Lower lobe of right lung (tissue), 2 donors: ENCODE measurements around the gene TNPO1. TPM values are rescaled to one million over a fixed set of nuclear protein-coding genes. Genes with fewer than 3 reads are reported as not detected.

Experiments used
- ATAC-seq, 2 donors: fragments of 200-7000 bp; cut with Tn5 transposase; one replicate each; pipeline ENCODE4 v1.9.1; 2020 to 2022; ENCODE audit warnings: mild to moderate bottlenecking in 2 of 2, moderate library complexity in 2 of 2
- DNase-seq: peaks from one replicate; pipeline ENCODE4 v3.0.0-alpha.2; 2020
- H3K27ac ChIP-seq: fragments of 200-600 bp; one replicate; pipeline ENCODE4 v1.8.0; 2022
- H3K27me3 ChIP-seq: fragments of 200-600 bp; one replicate; pipeline ENCODE4 v1.8.0; 2022; ENCODE audit warnings: low read depth
- H3K36me3 ChIP-seq: fragments of 200-600 bp; one replicate; pipeline ENCODE4 v1.8.0; 2022; ENCODE audit warnings: mild to moderate bottlenecking
- H3K4me1 ChIP-seq: fragments of 200-600 bp; one replicate; pipeline ENCODE4 v1.8.0; 2022
- H3K4me3 ChIP-seq: fragments of 200-600 bp; one replicate; pipeline ENCODE4 v1.8.0; 2022; ENCODE audit warnings: mild to moderate bottlenecking
- H3K9me3 ChIP-seq: fragments of 200-600 bp; one replicate; pipeline ENCODE4 v1.8.0; 2022
- intact Hi-C: fragments of 100-400 bp; cut with DNase I; formaldehyde crosslinking; loops from one replicate; pipeline ENCODE4 v1.11.0; 2022
- total RNA-seq: library from RNA; stranded (reverse); fragmentation: NEBNext Ultra II Directional; extraction: Animal tissue kit (Norgen Biotek cat#: 25700); gene quantifications from one replicate; pipeline ENCODE4 v1.2.1, GENCODE V29; 2021
- TF ChIP-seq, protein P1 (sequence below): fragments of 200-600 bp; IDR thresholded peaks from one replicate; pipeline ENCODE4 v1.8.0; 2022; ENCODE audit warnings: antibody characterized with exemption, mild to moderate bottlenecking
- donor health status: DM: no; HTN: yes; CAD: no; lungs with severe emphysema.

The TNPO1 gene
- total RNA-seq, 1 donor from 2014 or later, result 100 TPM

DNA sequence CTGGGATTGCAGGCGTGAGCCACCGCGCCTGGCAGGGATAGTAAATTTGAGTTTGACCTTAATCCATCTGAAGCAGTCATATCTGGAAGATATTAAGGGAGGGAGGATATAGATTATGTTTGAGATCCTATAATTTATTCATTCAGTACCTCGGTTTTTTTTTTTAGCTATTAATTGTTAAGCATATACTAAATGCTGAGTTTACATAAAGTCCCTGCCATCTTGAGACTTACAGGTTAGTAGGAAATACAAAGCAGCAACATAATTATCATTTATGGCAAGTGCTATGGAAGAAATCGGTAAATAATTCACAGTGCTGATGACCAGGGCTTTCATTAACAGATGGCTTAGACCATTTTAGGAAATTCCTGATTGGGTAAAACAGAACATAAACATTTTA, 72.9 kb downstream of the TNPO1 start:
- H3K27me3 ChIP-seq, result no peaks in the 10 kb centered on the region
- DNase-seq (no peak), ATAC-seq (no peak)
- TF ChIP-seq, protein P1, sequence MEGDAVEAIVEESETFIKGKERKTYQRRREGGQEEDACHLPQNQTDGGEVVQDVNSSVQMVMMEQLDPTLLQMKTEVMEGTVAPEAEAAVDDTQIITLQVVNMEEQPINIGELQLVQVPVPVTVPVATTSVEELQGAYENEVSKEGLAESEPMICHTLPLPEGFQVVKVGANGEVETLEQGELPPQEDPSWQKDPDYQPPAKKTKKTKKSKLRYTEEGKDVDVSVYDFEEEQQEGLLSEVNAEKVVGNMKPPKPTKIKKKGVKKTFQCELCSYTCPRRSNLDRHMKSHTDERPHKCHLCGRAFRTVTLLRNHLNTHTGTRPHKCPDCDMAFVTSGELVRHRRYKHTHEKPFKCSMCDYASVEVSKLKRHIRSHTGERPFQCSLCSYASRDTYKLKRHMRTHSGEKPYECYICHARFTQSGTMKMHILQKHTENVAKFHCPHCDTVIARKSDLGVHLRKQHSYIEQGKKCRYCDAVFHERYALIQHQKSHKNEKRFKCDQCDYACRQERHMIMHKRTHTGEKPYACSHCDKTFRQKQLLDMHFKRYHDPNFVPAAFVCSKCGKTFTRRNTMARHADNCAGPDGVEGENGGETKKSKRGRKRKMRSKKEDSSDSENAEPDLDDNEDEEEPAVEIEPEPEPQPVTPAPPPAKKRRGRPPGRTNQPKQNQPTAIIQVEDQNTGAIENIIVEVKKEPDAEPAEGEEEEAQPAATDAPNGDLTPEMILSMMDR, result no peak
- H3K27ac ChIP-seq, result no peak overlapping the region
- peaks cover 100% of the 10 kb centered on the region for H3K36me3 ChIP-seq
- H3K4me3 ChIP-seq, result no peak overlapping the region
- intact Hi-C loops, result no loop called here
- H3K9me3 ChIP-seq, result no peaks in the 10 kb centered on the region
- H3K4me1 ChIP-seq, result no peaks in the 10 kb centered on the region

DNA sequence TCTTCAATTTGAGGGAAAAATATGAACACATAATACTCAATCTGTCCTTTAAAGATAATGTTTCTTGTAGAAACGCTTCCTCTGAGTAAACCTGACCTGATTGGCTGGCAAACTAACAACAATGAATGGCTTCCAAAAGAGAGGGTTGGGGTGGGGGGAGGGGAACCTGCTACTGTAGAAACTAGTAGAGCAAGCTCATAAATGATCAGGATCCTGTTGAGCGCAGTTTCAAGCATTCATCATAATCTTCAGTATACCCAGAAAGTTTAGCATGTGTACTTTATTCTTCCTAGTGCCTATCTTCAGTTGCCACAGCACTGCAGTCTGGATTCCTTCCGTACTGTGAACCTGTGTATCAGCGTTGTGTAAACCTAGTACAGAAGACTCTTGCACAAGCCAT, 76.4 kb downstream of the TNPO1 start:
- Histone ChIP-seq H3K27me3 (no peaks in the 10 kb centered on the region), H3K27ac (no peak overlapping the region), H3K9me3 (no peaks in the 10 kb centered on the region), H3K36me3 (peaks cover 100% of the 10 kb centered on the region), H3K4me3 (no peak overlapping the region), H3K4me1 (no peaks in the 10 kb centered on the region)
- TF ChIP-seq, protein P1, result no peak
- intact Hi-C loops, result no loop called here
- DNase-seq (no peak), ATAC-seq (no peak)

DNA sequence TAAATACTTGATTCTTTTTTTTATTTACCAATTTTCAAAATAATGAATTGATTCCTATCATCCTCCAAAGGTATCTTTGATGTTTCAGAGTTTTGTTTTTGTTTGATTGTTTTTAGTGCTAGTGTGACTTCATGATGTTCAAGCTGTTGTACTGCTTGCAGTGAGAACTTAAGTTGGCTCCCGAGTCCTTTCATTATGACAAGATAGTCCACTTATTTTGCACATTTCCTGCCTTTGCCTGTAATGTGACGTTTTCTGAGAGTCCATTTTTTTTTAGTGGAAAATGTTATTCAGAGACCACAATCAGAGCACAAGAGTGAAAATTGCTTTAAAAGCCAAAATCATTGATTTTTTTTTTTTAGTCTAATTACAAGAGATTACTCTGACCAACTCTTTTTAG, 79.3 kb downstream of the TNPO1 start:
- no peaks in the 10 kb centered on the region for H3K4me1 ChIP-seq
- DNase-seq (no peak), ATAC-seq (no peak)
- no peaks in the 10 kb centered on the region for H3K27me3 ChIP-seq
- H3K27ac ChIP-seq, result no peak overlapping the region
- intact Hi-C loops, result no loop called here
- H3K36me3 ChIP-seq, result peaks cover 100% of the 10 kb centered on the region
- H3K4me3 ChIP-seq, result no peak overlapping the region
- TF ChIP-seq, protein P1, result no peak
- no peaks in the 10 kb centered on the region for H3K9me3 ChIP-seq

DNA sequence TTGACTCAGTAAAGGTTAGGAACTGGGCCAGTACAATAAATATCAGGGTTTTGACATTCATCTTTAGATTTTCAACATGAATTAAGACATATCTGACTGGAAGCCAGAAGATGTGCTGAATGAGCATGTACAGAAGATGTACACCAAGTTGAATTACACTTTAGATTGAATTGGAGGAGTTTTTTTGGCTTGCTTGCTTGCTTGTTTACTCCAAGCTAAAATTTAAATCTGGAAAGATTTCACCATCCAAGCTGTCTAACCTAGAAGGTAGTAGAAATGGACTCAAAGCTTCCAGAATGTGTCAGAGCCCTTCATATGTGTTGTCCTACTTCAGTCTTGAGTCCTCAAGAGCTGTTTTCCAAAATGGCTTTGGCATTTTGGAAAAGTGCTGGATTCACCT, 90.3 kb downstream of the TNPO1 start:
- no peak for DNase-seq
- H3K9me3 ChIP-seq, result no peaks in the 10 kb centered on the region
- TF ChIP-seq, protein P1, result no peak
- H3K4me3 ChIP-seq, result no peak overlapping the region
- H3K4me1 ChIP-seq, result no peaks in the 10 kb centered on the region
- no peak for ATAC-seq
- H3K27me3 ChIP-seq, result no peaks in the 10 kb centered on the region
- peaks cover 87% of the 10 kb centered on the region for H3K36me3 ChIP-seq
- intact Hi-C loops, result no loop called here
- no peak overlapping the region for H3K27ac ChIP-seq

DNA sequence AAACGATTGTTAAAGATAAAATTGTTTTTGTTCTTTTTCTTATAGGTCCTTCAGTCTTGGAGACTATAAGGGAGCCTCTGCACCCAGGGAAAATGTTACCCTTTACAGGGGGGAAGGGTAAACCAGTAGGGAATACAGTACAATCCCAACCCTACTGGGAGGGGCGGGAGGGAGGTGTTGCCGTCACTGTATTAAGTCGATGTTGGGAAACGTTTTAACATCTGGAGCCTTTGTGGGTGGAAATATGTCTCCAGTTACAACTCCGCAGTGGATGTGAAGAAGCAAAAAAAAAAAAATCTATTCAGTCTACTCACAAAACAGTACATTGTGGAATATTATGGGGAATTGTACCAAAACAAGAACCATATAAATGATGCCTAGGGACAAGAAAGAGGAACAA, 92.2 kb downstream of the TNPO1 start:
- DNase-seq (no peak), ATAC-seq (no peak)
- peaks cover 68% of the 10 kb centered on the region for H3K36me3 ChIP-seq
- TF ChIP-seq, protein P1, result no peak
- intact Hi-C loops, result no loop called here
- H3K9me3 ChIP-seq, result no peaks in the 10 kb centered on the region
- H3K27ac ChIP-seq, result no peak overlapping the region
- H3K4me3 ChIP-seq, result no peak overlapping the region
- no peaks in the 10 kb centered on the region for H3K4me1 ChIP-seq
- no peaks in the 10 kb centered on the region for H3K27me3 ChIP-seq

DNA sequence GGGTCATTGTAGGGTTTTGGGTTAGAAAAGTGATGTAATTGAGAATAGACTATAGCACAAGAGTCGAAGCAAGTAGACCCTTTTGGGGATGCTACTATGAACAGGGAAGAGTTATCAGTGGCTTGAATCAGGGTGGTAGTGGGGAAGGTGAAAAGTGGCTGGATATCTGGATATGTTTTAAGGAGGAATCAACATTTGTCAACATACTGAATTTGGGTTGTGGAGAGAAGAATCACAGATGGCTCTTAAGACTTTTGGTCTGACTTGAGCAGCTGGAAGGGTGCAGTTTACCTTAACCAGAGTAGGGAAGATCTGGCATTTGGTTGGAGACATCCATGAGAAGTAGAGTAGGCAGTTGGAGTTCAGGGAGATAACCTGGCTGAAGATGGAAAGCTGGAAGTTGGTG, 100.9 kb downstream of the TNPO1 start:
- H3K36me3 ChIP-seq, result no peaks in the 10 kb centered on the region
- peaks cover 4% of the 10 kb centered on the region for H3K4me1 ChIP-seq
- TF ChIP-seq, protein P1, result no peak
- H3K27ac ChIP-seq, result no peak overlapping the region
- no peak overlapping the region for H3K4me3 ChIP-seq
- DNase-seq (no peak), ATAC-seq (no peak)
- H3K9me3 ChIP-seq, result no peaks in the 10 kb centered on the region
- intact Hi-C loops, result no loop called here
- no peaks in the 10 kb centered on the region for H3K27me3 ChIP-seq
